ENCODE results near the gene PITPNC1.

The PITPNC1 gene

GRCh38 chr17:67687511-67687910, 310.4 kb downstream of the PITPNC1 start:
- H3K9me2 ChIP-seq (ENCODE audit: low read depth, low read length): no peaks in the 10 kb centered on the region
- H3K27me3 ChIP-seq (ENCODE audit: insufficient read depth, low read length): no peaks in the 10 kb centered on the region
- no peaks in the 10 kb centered on the region for H3K36me3 ChIP-seq (ENCODE audit: insufficient read depth, low read length)
- H2AFZ ChIP-seq (ENCODE audit: low read length): no peak overlapping the region
- TF ChIP-seq, protein P1, sequence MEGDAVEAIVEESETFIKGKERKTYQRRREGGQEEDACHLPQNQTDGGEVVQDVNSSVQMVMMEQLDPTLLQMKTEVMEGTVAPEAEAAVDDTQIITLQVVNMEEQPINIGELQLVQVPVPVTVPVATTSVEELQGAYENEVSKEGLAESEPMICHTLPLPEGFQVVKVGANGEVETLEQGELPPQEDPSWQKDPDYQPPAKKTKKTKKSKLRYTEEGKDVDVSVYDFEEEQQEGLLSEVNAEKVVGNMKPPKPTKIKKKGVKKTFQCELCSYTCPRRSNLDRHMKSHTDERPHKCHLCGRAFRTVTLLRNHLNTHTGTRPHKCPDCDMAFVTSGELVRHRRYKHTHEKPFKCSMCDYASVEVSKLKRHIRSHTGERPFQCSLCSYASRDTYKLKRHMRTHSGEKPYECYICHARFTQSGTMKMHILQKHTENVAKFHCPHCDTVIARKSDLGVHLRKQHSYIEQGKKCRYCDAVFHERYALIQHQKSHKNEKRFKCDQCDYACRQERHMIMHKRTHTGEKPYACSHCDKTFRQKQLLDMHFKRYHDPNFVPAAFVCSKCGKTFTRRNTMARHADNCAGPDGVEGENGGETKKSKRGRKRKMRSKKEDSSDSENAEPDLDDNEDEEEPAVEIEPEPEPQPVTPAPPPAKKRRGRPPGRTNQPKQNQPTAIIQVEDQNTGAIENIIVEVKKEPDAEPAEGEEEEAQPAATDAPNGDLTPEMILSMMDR (IDR thresholded peaks at IDR 0.05; ENCODE audit: low read length): no peak
- TF ChIP-seq EZH2 (IDR thresholded peaks at IDR 0.05; ENCODE audit: borderline replicate concordance, low read length): no peak
- H3K4me3 ChIP-seq (ENCODE audit: low read depth, low read length, poor library complexity, severe bottlenecking): no peak overlapping the region
- H3K4me1 ChIP-seq (ENCODE audit: insufficient read depth, low read length, severe bottlenecking): no peaks in the 10 kb centered on the region
- H3K79me2 ChIP-seq (ENCODE audit: insufficient read depth, low read length): no peaks in the 10 kb centered on the region
- H4K20me1 ChIP-seq (ENCODE audit: insufficient read depth, low read length): no peaks in the 10 kb centered on the region
- H3K27ac ChIP-seq (ENCODE audit: low read depth, low read length, poor library complexity, severe bottlenecking): no peak overlapping the region
- H3K9ac ChIP-seq (ENCODE audit: low read length): no peak overlapping the region
- H3K9me3 ChIP-seq (ENCODE audit: low read length): no peaks in the 10 kb centered on the region
- H3K4me2 ChIP-seq (ENCODE audit: low read length): no peak overlapping the region
- no peaks in the 10 kb centered on the region for H3F3A ChIP-seq (ENCODE audit: insufficient read depth, low read length)

DNA sequence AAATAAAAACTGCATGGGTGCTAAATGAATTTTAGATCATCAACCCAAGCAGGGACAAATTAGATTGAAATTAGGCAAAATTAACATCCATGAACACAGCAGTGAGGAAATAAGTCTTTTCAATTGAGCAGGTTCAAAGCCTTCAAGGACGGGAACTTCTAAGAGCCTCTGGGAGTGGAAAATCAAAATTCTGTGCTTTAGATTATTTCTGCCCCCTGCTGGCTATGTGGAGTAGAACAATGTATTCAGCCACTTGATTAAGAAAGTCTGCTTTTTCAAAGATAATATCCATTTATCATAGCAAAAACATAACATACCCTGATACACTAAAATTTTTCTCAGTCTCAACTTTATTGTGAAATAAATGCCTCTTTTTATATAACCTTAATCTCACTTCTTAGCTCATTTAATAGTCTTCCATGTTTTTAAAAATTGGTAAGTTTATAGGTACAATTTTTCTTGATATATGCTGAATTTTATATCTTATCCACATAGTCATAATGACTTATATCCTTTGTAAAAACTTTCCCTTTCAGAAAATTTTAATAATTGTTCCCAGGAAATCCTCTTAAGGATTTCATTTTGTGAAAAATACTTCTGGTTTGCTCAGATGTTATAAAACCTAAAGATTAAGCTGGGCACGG, 312.6 kb downstream of the PITPNC1 start:
- TF ChIP-seq, protein P1 (IDR thresholded peaks at IDR 0.05; ENCODE audit: low read length): peak; percentile 82
- TF ChIP-seq EZH2 (IDR thresholded peaks at IDR 0.05; ENCODE audit: borderline replicate concordance, low read length): no peak
- Histone ChIP-seq H3K4me3 (ENCODE audit: low read depth, low read length, poor library complexity, severe bottlenecking) (no peak overlapping the region), H3K79me2 (ENCODE audit: insufficient read depth, low read length) (no peaks in the 10 kb centered on the region), H3F3A (ENCODE audit: insufficient read depth, low read length) (no peaks in the 10 kb centered on the region), H3K9me3 (ENCODE audit: low read length) (no peaks in the 10 kb centered on the region), H3K36me3 (ENCODE audit: insufficient read depth, low read length) (no peaks in the 10 kb centered on the region), H2AFZ (ENCODE audit: low read length) (no peak overlapping the region), H4K20me1 (ENCODE audit: insufficient read depth, low read length) (no peaks in the 10 kb centered on the region), H3K9ac (ENCODE audit: low read length) (no peak overlapping the region), H3K27ac (ENCODE audit: low read depth, low read length, poor library complexity, severe bottlenecking) (no peak overlapping the region), H3K4me2 (ENCODE audit: low read length) (no peak overlapping the region), H3K4me1 (ENCODE audit: insufficient read depth, low read length, severe bottlenecking) (no peaks in the 10 kb centered on the region), H3K9me2 (ENCODE audit: low read depth, low read length) (no peaks in the 10 kb centered on the region), H3K27me3 (ENCODE audit: insufficient read depth, low read length) (no peaks in the 10 kb centered on the region)

- Histone ChIP-seq H3K79me2 (ENCODE audit: insufficient read depth, low read length) (no peaks in the 10 kb centered on the region), H3K4me2 (ENCODE audit: low read length) (no peak overlapping the region), H3K9me2 (ENCODE audit: low read depth, low read length) (no peaks in the 10 kb centered on the region), H3K4me1 (ENCODE audit: insufficient read depth, low read length, severe bottlenecking) (no peaks in the 10 kb centered on the region), H3K27me3 (ENCODE audit: insufficient read depth, low read length) (no peaks in the 10 kb centered on the region), H2AFZ (ENCODE audit: low read length) (no peak overlapping the region), H3K4me3 (ENCODE audit: low read depth, low read length, poor library complexity, severe bottlenecking) (no peak overlapping the region), H3K9ac (ENCODE audit: low read length) (no peak overlapping the region), H3K27ac (ENCODE audit: low read depth, low read length, poor library complexity, severe bottlenecking) (no peak overlapping the region), H4K20me1 (ENCODE audit: insufficient read depth, low read length) (no peaks in the 10 kb centered on the region), H3K36me3 (ENCODE audit: insufficient read depth, low read length) (no peaks in the 10 kb centered on the region), H3F3A (ENCODE audit: insufficient read depth, low read length) (no peaks in the 10 kb centered on the region), H3K9me3 (ENCODE audit: low read length) (no peaks in the 10 kb centered on the region)
- TF ChIP-seq, protein P1 (IDR thresholded peaks at IDR 0.05; ENCODE audit: low read length): no peak
- TF ChIP-seq EZH2 (IDR thresholded peaks at IDR 0.05; ENCODE audit: borderline replicate concordance, low read length): no peak
Observed at GRCh38 chr17:67693811-67694210, 316.7 kb downstream of the PITPNC1 start.

Data from OCI-LY1 (cell line).